K562 (cell line): ENCODE measurements around the gene ZCCHC24. TPM values are rescaled to one million over a fixed set of nuclear protein-coding genes. Genes with fewer than 3 reads are reported as not detected.

Experiments
- ATAC-seq: fragments of 200-7000 bp; cut with Tn5 transposase; 3 replicates; pipeline ENCODE4 v1.9.1; 2020; ENCODE audit warnings: moderate library complexity
- BruUV-seq: library from RNA; stranded (reverse); fragments of 400-500 nt; replicated peaks from 2 replicates; lab custom pipeline; 2021; lab: Mats Ljungman, UMichigan
- CTCF ChIA-PET: fragments of 300-600 bp; formaldehyde crosslinking; extraction: SDS; loops from one replicate; lab custom pipeline; 2021; ENCODE audit warnings: low intra/inter-chr PET ratio; lab: Yijun Ruan, JAX
- POLR2A ChIA-PET: fragments of 300-600, 350-650 bp; sonication (Branson Sonifier 250); formaldehyde crosslinking; extraction: SDS; loops from one replicate; lab custom pipeline; 2021; ENCODE audit warnings: antibody characterized with exemption, inconsistent platforms; lab: Yijun Ruan, JAX
- DNase-seq, 4 experiments: peaks; one replicate each; pipeline versions ENCODE4 v3.0.0 to v3.0.0-alpha.2; 2011 to 2018; ENCODE audit warnings: low spot score in 3 of 4, mixed read lengths in 3 of 4; ENCODE audit errors: extremely low read depth in 1 of 4
- FAIRE-seq: peaks from 2 replicates; lab custom pipeline; 2011; peaks lifted over from hg19 to GRCh38; lab: Jason Lieb, UNC
- H2AFZ ChIP-seq: 2 replicates; pipeline ENCODE4 v1.6.0; 2011; ENCODE audit warnings: low read depth, low read length, control low read depth, inconsistent platforms
- H3K27ac ChIP-seq: fragments of 200-600 bp; 3 replicates; pipeline ENCODE4 v1.8.0; 2011; ENCODE audit warnings: low read depth, mild to moderate bottlenecking, control low read depth, inconsistent platforms, low read length, moderate library complexity, mixed read lengths; ENCODE audit errors: extremely low read depth
- H3K27me3 ChIP-seq, 2 experiments: fragments of 300-600 bp in 1 of 2; 2 replicates in 1 of 2; 3 replicates in 1 of 2; pipeline versions ENCODE4 v1.6.0 to v1.8.0; 2011; ENCODE audit warnings: inconsistent platforms in 2 of 2, low read length in 2 of 2, mild to moderate bottlenecking in 1 of 2, mixed read lengths in 1 of 2, moderate library complexity in 1 of 2; ENCODE audit not compliant: control insufficient read depth in 2 of 2, insufficient read depth in 2 of 2
- H3K36me3 ChIP-seq: fragments of 300-600 bp; 3 replicates; pipeline ENCODE4 v1.8.0; 2011; ENCODE audit warnings: mild to moderate bottlenecking, low read length, inconsistent platforms; ENCODE audit not compliant: control insufficient read depth, insufficient read depth
- H3K4me1 ChIP-seq, 2 experiments: fragments of 200-600 bp in 1 of 2; replicated peaks in 1 of 2; 2 replicates in 1 of 2; 3 replicates in 1 of 2; pipeline versions ENCODE4 v1.5.1 to v1.8.0; 2011; ENCODE audit warnings: inconsistent platforms in 2 of 2, low read length in 2 of 2, mild to moderate bottlenecking in 1 of 2, mixed read lengths in 1 of 2, moderate library complexity in 1 of 2; ENCODE audit not compliant: control insufficient read depth in 2 of 2, insufficient read depth in 2 of 2
- H3K4me2 ChIP-seq: 2 replicates; pipeline ENCODE4 v1.6.1; 2011; ENCODE audit warnings: low read length, control low read depth, inconsistent platforms, mixed read lengths; ENCODE audit not compliant: insufficient read depth
- H3K4me3 ChIP-seq: fragments of 200-600 bp; sonication (generic), shearing (Covaris generic); 2 replicates; pipeline ENCODE4 v1.5.1; 2016; ENCODE audit warnings: control low read depth, inconsistent platforms
- H3K79me2 ChIP-seq: fragments of 200-600 bp; 3 replicates; pipeline ENCODE4 v1.8.0; 2011; ENCODE audit warnings: low read length, inconsistent platforms; ENCODE audit not compliant: control insufficient read depth, insufficient read depth
- H3K9ac ChIP-seq, 2 experiments: 2 replicates each; pipeline versions ENCODE4 v1.6.0 to v1.6.1; 2011; ENCODE audit warnings: low read depth in 2 of 2, low read length in 2 of 2, control low read depth in 1 of 2, inconsistent platforms in 1 of 2, mild to moderate bottlenecking in 1 of 2, mixed read lengths in 1 of 2; ENCODE audit not compliant: insufficient read depth in 1 of 2
- H3K9me1 ChIP-seq: one replicate; pipeline ENCODE4 v1.6.0; 2011; ENCODE audit warnings: inconsistent platforms, mild to moderate bottlenecking, low read length, moderate library complexity; ENCODE audit not compliant: control insufficient read depth, insufficient read depth
- H3K9me3 ChIP-seq: replicated peaks from 2 replicates; pipeline ENCODE4 v1.5.1; 2011; ENCODE audit warnings: low read depth, low read length, inconsistent platforms; ENCODE audit not compliant: control insufficient read depth, insufficient read depth
- H4K20me1 ChIP-seq: replicated peaks from 2 replicates; pipeline ENCODE4 v1.6.1; 2011; ENCODE audit warnings: low read length, inconsistent platforms, mixed read lengths; ENCODE audit not compliant: control insufficient read depth, insufficient read depth
- BCOR ChIP-seq: fragments of 450-650 bp; IDR thresholded peaks from 2 replicates; pipeline ENCODE4 v1.6.1; 2016
- BRD9 ChIP-seq: fragments of 450-650 bp; IDR thresholded peaks from 2 replicates; pipeline ENCODE4 v1.6.1; 2018; ENCODE audit warnings: low read depth; ENCODE audit not compliant: partially characterized antibody
- KDM1A ChIP-seq, 2 experiments: fragments of 450-650 bp; IDR thresholded peaks; 2 replicates each; pipeline ENCODE4 v1.6.1; 2016; ENCODE audit warnings: mild to moderate bottlenecking in 2 of 2
- POLR2B ChIP-seq: fragments of 450-650 bp; IDR thresholded peaks from 2 replicates; pipeline ENCODE4 v1.6.1; 2018; ENCODE audit warnings: low read depth; ENCODE audit not compliant: partially characterized antibody
- TAF1 ChIP-seq: IDR thresholded peaks from 2 replicates; pipeline ENCODE4 v1.6.1; 2011; ENCODE audit warnings: mild to moderate bottlenecking, low read length, moderate library complexity; ENCODE audit not compliant: insufficient read depth, control insufficient read depth, severe bottlenecking; ENCODE audit errors: extremely low read depth
- ZBTB34 ChIP-seq: fragments of 250-450 bp; sonication (Bioruptor Pico); IDR thresholded peaks from 2 replicates; pipeline ENCODE4 v1.8.0; 2021; ENCODE audit warnings: mild to moderate bottlenecking, moderate library complexity
- ZBTB40 ChIP-seq, 2 experiments: fragments of 450-650 bp in 1 of 2; sonication (generic) in 1 of 2; formaldehyde crosslinking in 1 of 2; IDR thresholded peaks; 2 replicates each; pipeline versions ENCODE4 v1.7.1 to v1.9.0; 2016 to 2022; ENCODE audit warnings: inconsistent platforms in 1 of 2, mild to moderate bottlenecking in 1 of 2, missing genetic modification reagents in 1 of 2
- ZFP36 ChIP-seq: fragments of 150-350 bp; IDR thresholded peaks from 2 replicates; pipeline ENCODE4 v1.6.1; 2018; ENCODE audit warnings: low read length, low read depth; ENCODE audit not compliant: partially characterized antibody
- ZKSCAN8 ChIP-seq: fragments of 200-800 bp; sonication (Bioruptor generic); IDR thresholded peaks from 2 replicates; pipeline ENCODE4 v1.6.1; 2016; ENCODE audit warnings: missing genetic modification characterization, missing compliant biosample characterization
- WGBS: fragments of 100-300 bp; shearing (Covaris generic); methylation state at CpG from one replicate; pipeline ENCODE4 v1.1.6; 2016; ENCODE audit warnings: low coverage, mixed read lengths; ENCODE audit not compliant: insufficient coverage; ENCODE audit errors: missing lambda C conversion rate; 5-methylcytosine and 5-hydroxymethylcytosine counted together
- in situ Hi-C: fragments of 300-500 bp; cut with MboI; formaldehyde crosslinking; loops from 4 replicates; pipeline ENCODE4 v1.15.0; 2018; ENCODE audit warnings: inconsistent platforms, mixed read lengths
- intact Hi-C: fragments of 100-400 bp; cut with micrococcal nuclease; formaldehyde crosslinking; loops from 2 replicates; pipeline ENCODE4 v1.14.2; 2022
- polyA plus RNA-seq, 8 experiments: library from polyadenylated mRNA; depleted of rRNA in 4 of 8; stranded (reverse) in 5 of 8; unstranded in 3 of 8; fragments of >200 nt; fragmentation: Nextera tagmentation in 2 of 8; fragmentation: Illumina TruSeq in 1 of 8; extraction: Ambion mirVana in 2 of 8; extraction: Trizol in 1 of 8; gene quantifications; 2 replicates each; pipeline versions ENCODE4 v1.2.1 to v1.2.3, GENCODE V29; 2011 to 2014; ENCODE audit warnings: inconsistent platforms in 1 of 8, missing spikeins in 1 of 8
- total RNA-seq, 7 experiments: library from RNA; depleted of rRNA in 6 of 7; stranded (reverse); fragments of >200 nt in 6 of 7; fragmentation: Illumina TruSeq in 2 of 7; extraction: Trizol in 2 of 7; gene quantifications; 2 replicates each; pipeline versions ENCODE4 v1.2.1 to v1.2.3, GENCODE V29; 2011 to 2021; ENCODE audit warnings: low replicate concordance in 1 of 7
- TF ChIP-seq, protein P1 (sequence below): IDR thresholded peaks from 2 replicates; pipeline ENCODE4 v1.6.1; 2012; ENCODE audit warnings: low read depth, low read length, improper control_type of control experiment, borderline replicate concordance

The ZCCHC24 gene
- total and polyA plus RNA-seq, 9 of the 15 experiments (the other 6 are each of a cell fraction or from before 2014, with no cell fraction given) = 0.84 to 11.0 (median 4.6) TPM

DNA sequence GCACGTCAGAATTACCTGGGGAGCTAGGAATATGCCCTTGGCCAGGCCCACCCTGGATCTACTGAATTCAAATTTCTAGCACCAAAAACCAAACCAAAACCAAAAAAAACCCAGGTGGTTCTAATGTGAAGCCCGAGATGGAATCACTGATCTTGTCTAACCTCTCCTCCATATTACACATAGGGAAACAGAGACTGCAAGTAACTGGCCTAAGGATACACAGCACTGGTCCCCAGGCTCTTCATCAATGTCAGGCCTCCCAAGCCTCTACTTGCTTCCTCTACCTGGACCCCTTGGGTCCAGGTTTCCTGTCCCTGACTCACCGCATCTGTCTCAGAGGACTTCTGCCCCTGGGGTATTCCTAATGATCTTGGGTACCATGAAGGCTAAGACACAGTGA is 30.7 kb downstream of the ZCCHC24 start:
- Histone ChIP-seq H3K9me3 (no peaks in the 10 kb centered on the region), H4K20me1 (no peaks in the 10 kb centered on the region), H2AFZ (no peak overlapping the region), H3K4me3 (no peak overlapping the region), H3K4me2 (no peak overlapping the region), H3K27me3 (no peaks in the 10 kb centered on the region), H3K4me1 (peaks cover 30 to 38% of the 10 kb centered on the region in 2 experiments), H3K9me1 (no peaks in the 10 kb centered on the region), H3K27ac (no peak overlapping the region), H3K9ac (no peak overlapping the region), H3K79me2 (no peaks in the 10 kb centered on the region), H3K36me3 (no peaks in the 10 kb centered on the region; the same call in 2 of the 3 replicates)
- FAIRE-seq (no peak), ATAC-seq (no peak), DNase-seq (no peak)
- CTCF ChIA-PET = no interaction called here
- POLR2A ChIA-PET = interaction anchor here (0.5 to 1.0 kb wide), 3 partner anchors 10 to 1556 kb away, joined by 3 to 5 read pairs (median 3); no protein-coding TSS in a partner anchor
- in situ Hi-C loops = no loop called here
- WGBS = 55% methylated on average over 3 of the region's 3 CpGs
- no TSS peak for BruUV-seq
- intact Hi-C loops = no loop called here
- peak; percentile 82 for TF ChIP-seq BCOR
- no peak for TF ChIP-seq POLR2B
- no peak for TF ChIP-seq ZBTB40 (IDR thresholded peaks at IDR 0.05)
- no peak for TF ChIP-seq ZBTB40 (CRISPR knock-in tag; IDR thresholded peaks at IDR 0.05)
- no peak for TF ChIP-seq ZBTB34 (CRISPR knock-in tag)
- no peak for TF ChIP-seq BRD9
- TF ChIP-seq, protein P1, sequence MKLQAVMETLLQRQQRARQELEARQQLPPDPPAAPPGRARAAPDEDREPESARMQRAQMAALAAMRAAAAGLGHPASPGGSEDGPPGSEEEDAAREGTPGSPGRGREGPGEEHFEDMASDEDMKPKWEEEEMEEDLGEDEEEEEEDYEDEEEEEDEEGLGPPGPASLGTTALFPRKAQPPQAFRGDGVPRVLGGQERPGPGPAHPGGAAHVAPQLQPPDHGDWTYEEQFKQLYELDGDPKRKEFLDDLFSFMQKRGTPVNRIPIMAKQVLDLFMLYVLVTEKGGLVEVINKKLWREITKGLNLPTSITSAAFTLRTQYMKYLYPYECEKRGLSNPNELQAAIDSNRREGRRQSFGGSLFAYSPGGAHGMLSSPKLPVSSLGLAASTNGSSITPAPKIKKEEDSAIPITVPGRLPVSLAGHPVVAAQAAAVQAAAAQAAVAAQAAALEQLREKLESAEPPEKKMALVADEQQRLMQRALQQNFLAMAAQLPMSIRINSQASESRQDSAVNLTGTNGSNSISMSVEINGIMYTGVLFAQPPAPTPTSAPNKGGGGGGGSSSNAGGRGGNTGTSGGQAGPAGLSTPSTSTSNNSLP = no peak
- TF ChIP-seq KDM1A (IDR thresholded peaks at IDR 0.05) = 0 out of 4 replicates have a peak, but pooled peaks have one; percentile 17 to 24
- no peak for TF ChIP-seq ZKSCAN8 (CRISPR knock-in tag)
- no peak for TF ChIP-seq TAF1
- TF ChIP-seq ZFP36 = peak; percentile 82
